Measurements from ENCODE around the gene TLCD3B. TPM values are rescaled to one million over a fixed set of nuclear protein-coding genes. Genes with fewer than 3 reads are reported as not detected.
A peak's percentile ranks its signal among the peaks of the same experiment; 100 is the strongest.
"Not testable (repeated sequence)": the region's sequence is repeated elsewhere in the genome, so short reads cannot be mapped to it uniquely, and the experiment has no call there.

The TLCD3B gene
- total and polyA plus RNA-seq, 9 of the 15 experiments (the other 6 are each of a cell fraction or from before 2014, with no cell fraction given), result 0.10 to 0.52 (median 0.23) TPM; not detected in 4

DNA sequence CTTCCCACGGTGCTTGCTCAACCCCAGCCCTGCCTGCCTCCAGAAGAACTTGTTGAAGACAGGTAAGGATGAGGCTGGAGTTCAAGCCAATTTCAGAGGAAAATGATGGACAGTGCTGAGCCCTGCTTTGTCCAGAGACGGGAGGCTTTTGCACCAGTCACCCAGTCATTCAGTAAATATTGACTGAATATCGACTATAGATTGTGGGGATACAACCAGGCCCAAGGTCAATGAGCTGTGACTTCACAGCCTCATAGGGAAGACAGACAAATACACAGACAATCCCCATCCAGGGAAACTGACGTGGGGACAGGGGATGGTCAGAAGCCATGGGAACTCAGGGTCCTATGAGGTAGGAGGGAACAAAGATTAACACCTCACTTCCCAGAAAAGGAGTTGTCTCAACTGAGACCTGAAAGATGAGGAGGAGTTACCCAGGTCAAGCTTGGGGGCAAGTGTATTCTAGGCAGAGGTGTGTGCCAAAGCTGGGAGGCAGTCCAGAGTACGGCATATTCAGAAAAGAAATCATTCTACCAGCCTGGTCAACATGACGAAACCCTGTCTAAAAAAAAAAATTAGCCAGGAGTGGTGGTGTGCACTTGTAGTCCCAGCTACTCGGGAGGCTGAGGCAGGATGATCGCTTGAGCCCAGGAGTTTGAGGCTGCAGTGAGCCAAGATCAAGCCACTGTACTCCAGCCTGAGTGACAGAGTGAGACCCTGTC, 14.4 kb downstream of the TLCD3B start (continued):
- no peak for TF ChIP-seq NFIC (IDR thresholded peaks at IDR 0.05)
- no peak for TF ChIP-seq RBM14 (IDR thresholded peaks at IDR 0.05; ENCODE audit: borderline replicate concordance, insufficient read depth, low read depth, low read length)

DNA sequence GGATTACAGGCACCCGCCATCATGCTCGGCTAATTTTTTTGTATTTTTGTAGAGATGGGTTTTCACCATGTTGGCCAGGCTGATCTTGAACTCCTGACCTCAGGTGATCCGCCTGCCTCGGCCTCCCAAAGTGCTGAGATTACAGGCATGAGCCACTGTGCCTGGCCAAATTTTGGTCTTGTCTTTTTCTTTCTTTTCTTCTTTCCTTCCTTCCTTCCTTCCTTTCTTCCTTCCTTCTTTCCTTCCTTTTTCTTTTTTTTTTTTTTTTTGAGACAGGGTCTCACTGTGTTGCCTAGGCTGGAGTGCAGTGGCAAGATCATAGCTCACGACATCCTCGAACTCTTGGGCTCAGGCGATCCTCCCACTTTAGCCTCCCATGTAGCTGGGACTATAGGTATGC, 15.6 kb downstream of the TLCD3B start:
- H3K27ac ChIP-seq (ENCODE audit: extremely low read depth, low read depth, low read length); H3K79me2 ChIP-seq (ENCODE audit: control insufficient read depth, insufficient read depth, low read length); H3K9me3 ChIP-seq (replicated peaks; ENCODE audit: control insufficient read depth, insufficient read depth, low read depth, low read length); CTCF ChIA-PET (ENCODE audit: low intra/inter-chr PET ratio); H4K20me1 ChIP-seq (replicated peaks; ENCODE audit: control insufficient read depth, insufficient read depth, low read length); H2AFZ ChIP-seq (ENCODE audit: low read depth, low read length); FAIRE-seq; H3K4me3 ChIP-seq; H3K36me3 ChIP-seq (ENCODE audit: control insufficient read depth, insufficient read depth, low read length); ATAC-seq; DNase-seq (ENCODE audit: extremely low read depth in 1 of 4, low spot score in 3 of 4); H3K4me2 ChIP-seq (ENCODE audit: insufficient read depth, low read length); H3K9ac ChIP-seq (ENCODE audit: insufficient read depth in 1 of 2, low read depth in 2 of 2, low read length in 2 of 2); BruUV-seq (replicated peaks); intact Hi-C loops (cut with micrococcal nuclease); H3K27me3 ChIP-seq (ENCODE audit: control insufficient read depth in 2 of 2, insufficient read depth in 2 of 2, low read length in 2 of 2); H3K9me1 ChIP-seq (ENCODE audit: control insufficient read depth, insufficient read depth, low read length); in situ Hi-C loops (cut with MboI): not testable (repeated sequence)
- peaks cover 0 to 20% of the 10 kb centered on the region in 2 experiments; a peak in 2 of 5 replicates for H3K4me1 ChIP-seq (replicated peaks in 1 of 2; ENCODE audit: control insufficient read depth in 2 of 2, insufficient read depth in 2 of 2, low read length in 2 of 2)
- 29% methylated on average over 7 of the region's 7 CpGs for WGBS (ENCODE audit: insufficient coverage, low coverage, missing lambda C conversion rate)
- POLR2A ChIA-PET, result interaction anchor here (0.6 kb wide), 1 partner anchor 59 kb away, joined by 3 read pairs; no protein-coding TSS in a partner anchor

DNA sequence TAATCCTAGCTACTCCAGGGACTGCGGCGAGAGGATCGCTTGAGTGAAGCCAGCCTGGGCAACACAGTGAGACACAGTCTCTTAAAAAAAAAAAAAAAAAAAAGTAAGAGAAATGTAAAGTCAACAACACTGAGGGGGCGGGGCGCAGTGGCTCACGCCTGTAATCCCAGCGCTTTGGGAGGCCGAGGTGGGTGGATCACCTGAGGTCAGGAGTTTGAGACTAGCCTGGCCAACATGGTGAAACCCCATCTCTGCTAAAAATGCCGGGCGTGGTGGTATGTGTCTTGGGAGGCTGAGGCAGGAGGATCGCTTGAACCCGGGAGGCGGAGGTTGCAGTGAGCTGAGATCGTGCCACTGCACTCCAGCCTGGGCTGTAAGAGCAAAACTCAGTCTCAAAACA, 18.5 kb downstream of the TLCD3B start:
- ATAC-seq; H3K27ac ChIP-seq (ENCODE audit: extremely low read depth, low read depth, low read length); H3K4me2 ChIP-seq (ENCODE audit: insufficient read depth, low read length); intact Hi-C loops (cut with micrococcal nuclease); H4K20me1 ChIP-seq (replicated peaks; ENCODE audit: control insufficient read depth, insufficient read depth, low read length); H3K9me1 ChIP-seq (ENCODE audit: control insufficient read depth, insufficient read depth, low read length); FAIRE-seq; H2AFZ ChIP-seq (ENCODE audit: low read depth, low read length); H3K4me3 ChIP-seq; H3K27me3 ChIP-seq (ENCODE audit: control insufficient read depth in 2 of 2, insufficient read depth in 2 of 2, low read length in 2 of 2); H3K9ac ChIP-seq (ENCODE audit: insufficient read depth in 1 of 2, low read depth in 2 of 2, low read length in 2 of 2); H3K36me3 ChIP-seq (ENCODE audit: control insufficient read depth, insufficient read depth, low read length); BruUV-seq (replicated peaks); H3K79me2 ChIP-seq (ENCODE audit: control insufficient read depth, insufficient read depth, low read length); CTCF ChIA-PET (ENCODE audit: low intra/inter-chr PET ratio); DNase-seq (ENCODE audit: extremely low read depth in 1 of 4, low spot score in 3 of 4); in situ Hi-C loops (cut with MboI); H3K9me3 ChIP-seq (replicated peaks; ENCODE audit: control insufficient read depth, insufficient read depth, low read depth, low read length): not testable (repeated sequence)
- peaks cover 0 to 36% of the 10 kb centered on the region in 2 experiments; a peak in 2 of 5 replicates for H3K4me1 ChIP-seq (replicated peaks in 1 of 2; ENCODE audit: control insufficient read depth in 2 of 2, insufficient read depth in 2 of 2, low read length in 2 of 2)
- peak; percentile 62 for TF ChIP-seq EGR1 (conservative IDR thresholded peaks at IDR 0.05)
- peak; percentile 37; the same call in 1 of the 2 replicates for TF ChIP-seq BCOR (IDR thresholded peaks at IDR 0.05)
- POLR2A ChIA-PET, result interaction anchor here (0.7 kb wide), 1 partner anchor 582 kb away, joined by 3 read pairs; no protein-coding TSS in a partner anchor
- 63% methylated on average over 9 of the region's 14 CpGs for WGBS (ENCODE audit: insufficient coverage, low coverage, missing lambda C conversion rate)

All from K562 (cell line).